Ovary (tissue), 3 donors: ENCODE data around the gene MAPT.

Experiments used
- CTCF ChIP-seq, 3 donors: fragments of 450-650 bp in 2 of 3; fragments of 200-600 bp in 1 of 3; IDR thresholded peaks; one replicate each; pipeline versions ENCODE4 v1.5.1 to v1.8.0; 2016 to 2022; ENCODE audit warnings: antibody characterized with exemption in 3 of 3, mild to moderate bottlenecking in 1 of 3
- EP300 ChIP-seq: sonication (generic); formaldehyde crosslinking; IDR thresholded peaks from one replicate; pipeline ENCODE4 v1.6.1; 2017; ENCODE audit warnings: antibody characterized with exemption
- POLR2A ChIP-seq: fragments of 450-650 bp; IDR thresholded peaks from one replicate; pipeline ENCODE4 v1.6.1; 2017; ENCODE audit warnings: antibody characterized with exemption, mild to moderate bottlenecking, moderate library complexity
- donor health status: DM: no; HTN: no; CAD: no.

GRCh38 chr17:46043606-46044005, 149.3 kb downstream of the MAPT start:
- no peak for TF ChIP-seq POLR2A
- no peak for TF ChIP-seq CTCF (IDR thresholded peaks at IDR 0.05)
- no peak for TF ChIP-seq EP300
